Measurements from ENCODE around the gene SLC25A52. TPM values are rescaled to one million over a fixed set of nuclear protein-coding genes. Genes with fewer than 3 reads are reported as not detected.

Gene SLC25A52
- not detected in 2 replicates for total RNA-seq (2014; rRNA removed; shearing (Covaris generic))

GRCh38 chr18:31760695-31761094 is at the start of gene SLC25A52:
Gene SLC25A52 (minus strand): TSS chr18:31760880. CDS start chr18:31760661, 219 bp downstream.

Other genes starting within 250 kb of the SLC25A52 start
- gene TTR, start 169.0 kb downstream of the SLC25A52 start, total RNA-seq (2014; rRNA removed; shearing (Covaris generic)), result not detected in 2 replicates
- 6.1 and 8.6 TPM in 2 replicates for gene B4GALT6, start 76.3 kb downstream of the SLC25A52 start, total RNA-seq (2014; rRNA removed; shearing (Covaris generic))
- gene TRAPPC8, start 182.2 kb upstream of the SLC25A52 start, total RNA-seq (2014; rRNA removed; shearing (Covaris generic)), result 9.5 and 14.9 TPM in 2 replicates